ENCODE measurements around the gene MYL7. TPM values are rescaled to one million over a fixed set of nuclear protein-coding genes. Genes with fewer than 3 reads are reported as not detected.

The MYL7 gene
- polyA plus RNA-seq, 1 of the 3 experiments (the other 2 are of a cell fraction) = not detected

GRCh38 chr7:44132039-44132438 lies 9.1 kb downstream of the MYL7 start:
- H3K4me3 ChIP-seq (ENCODE audit: low read depth in 2 of 2, low read length in 1 of 2) = no peak overlapping the region
- H3K4me2 ChIP-seq = no peak overlapping the region
- no peaks in the 10 kb centered on the region for H3K27me3 ChIP-seq (ENCODE audit: insufficient read depth)
- POLR2A ChIA-PET = interaction anchor here (1.8 kb wide), 1 partner anchor 9 kb away, joined by 9 read pairs; the partner anchor contains the start of gene POLD2
- H3F3A ChIP-seq (replicated peaks; ENCODE audit: insufficient read depth) = no peaks in the 10 kb centered on the region
- H3K36me3 ChIP-seq (replicated peaks in 1 of 2; ENCODE audit: control insufficient read depth in 1 of 2, insufficient read depth in 2 of 2, low read length in 1 of 2) = no peaks in the 10 kb centered on the region
- CTCF ChIA-PET = interaction anchor here (0.6 to 2.3 kb wide), 12 partner anchors 10 to 330 kb away, joined by 3 to 11 read pairs (median 6); partner anchors contain the start of genes MYL7 and YKT6
- no peaks in the 10 kb centered on the region; a peak in 1 of 4 replicates for H3K4me1 ChIP-seq (ENCODE audit: control insufficient read depth in 1 of 2, insufficient read depth in 2 of 2, low read depth in 1 of 2, low read length in 1 of 2)
- WGBS (ENCODE audit: low lambda C conversion rate) = 73% methylated on average over 2 of the region's 2 CpGs
- H2AFZ ChIP-seq (ENCODE audit: low read depth) = no peak overlapping the region
- no peak for DNase-seq
- H3K9me2 ChIP-seq = no peaks in the 10 kb centered on the region
- H3K9ac ChIP-seq = no peak overlapping the region
- H3K9me3 ChIP-seq = no peaks in the 10 kb centered on the region
- H3K27ac ChIP-seq (ENCODE audit: low read depth in 2 of 2, low read length in 1 of 2) = no peak overlapping the region
- H4K20me1 ChIP-seq (ENCODE audit: insufficient read depth) = no peaks in the 10 kb centered on the region
- H3K79me2 ChIP-seq (ENCODE audit: insufficient read depth) = no peaks in the 10 kb centered on the region
- TF ChIP-seq JUND (IDR thresholded peaks at IDR 0.05) = no peak
- no peak for TF ChIP-seq RAD21 (IDR thresholded peaks at IDR 0.05; ENCODE audit: low read length)
- 0 out of 2 replicates have a peak, but pooled peaks have one; percentile 49 for TF ChIP-seq TEAD4 (IDR thresholded peaks at IDR 0.05; ENCODE audit: borderline replicate concordance, insufficient read depth)
- TF ChIP-seq MAX (IDR thresholded peaks at IDR 0.05; ENCODE audit: low read depth) = 0 out of 2 replicates have a peak, but pooled peaks have one; percentile 25
- no peak for TF ChIP-seq EP300 (IDR thresholded peaks at IDR 0.05; ENCODE audit: borderline replicate concordance in 1 of 2, low read depth in 1 of 2, low read length in 1 of 2)
- TF ChIP-seq TCF12 (IDR thresholded peaks at IDR 0.05) = peak; percentile 77
- peak; percentile 47; the same call in 1 of the 2 replicates for TF ChIP-seq NFIC (IDR thresholded peaks at IDR 0.05; ENCODE audit: borderline replicate concordance)
- TF ChIP-seq, protein P1, sequence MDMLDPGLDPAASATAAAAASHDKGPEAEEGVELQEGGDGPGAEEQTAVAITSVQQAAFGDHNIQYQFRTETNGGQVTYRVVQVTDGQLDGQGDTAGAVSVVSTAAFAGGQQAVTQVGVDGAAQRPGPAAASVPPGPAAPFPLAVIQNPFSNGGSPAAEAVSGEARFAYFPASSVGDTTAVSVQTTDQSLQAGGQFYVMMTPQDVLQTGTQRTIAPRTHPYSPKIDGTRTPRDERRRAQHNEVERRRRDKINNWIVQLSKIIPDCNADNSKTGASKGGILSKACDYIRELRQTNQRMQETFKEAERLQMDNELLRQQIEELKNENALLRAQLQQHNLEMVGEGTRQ (IDR thresholded peaks at IDR 0.05; ENCODE audit: borderline replicate concordance, low read depth, low read length) = no peak
- peak; percentile 82 for TF ChIP-seq PBX3 (IDR thresholded peaks at IDR 0.05)

DNA sequence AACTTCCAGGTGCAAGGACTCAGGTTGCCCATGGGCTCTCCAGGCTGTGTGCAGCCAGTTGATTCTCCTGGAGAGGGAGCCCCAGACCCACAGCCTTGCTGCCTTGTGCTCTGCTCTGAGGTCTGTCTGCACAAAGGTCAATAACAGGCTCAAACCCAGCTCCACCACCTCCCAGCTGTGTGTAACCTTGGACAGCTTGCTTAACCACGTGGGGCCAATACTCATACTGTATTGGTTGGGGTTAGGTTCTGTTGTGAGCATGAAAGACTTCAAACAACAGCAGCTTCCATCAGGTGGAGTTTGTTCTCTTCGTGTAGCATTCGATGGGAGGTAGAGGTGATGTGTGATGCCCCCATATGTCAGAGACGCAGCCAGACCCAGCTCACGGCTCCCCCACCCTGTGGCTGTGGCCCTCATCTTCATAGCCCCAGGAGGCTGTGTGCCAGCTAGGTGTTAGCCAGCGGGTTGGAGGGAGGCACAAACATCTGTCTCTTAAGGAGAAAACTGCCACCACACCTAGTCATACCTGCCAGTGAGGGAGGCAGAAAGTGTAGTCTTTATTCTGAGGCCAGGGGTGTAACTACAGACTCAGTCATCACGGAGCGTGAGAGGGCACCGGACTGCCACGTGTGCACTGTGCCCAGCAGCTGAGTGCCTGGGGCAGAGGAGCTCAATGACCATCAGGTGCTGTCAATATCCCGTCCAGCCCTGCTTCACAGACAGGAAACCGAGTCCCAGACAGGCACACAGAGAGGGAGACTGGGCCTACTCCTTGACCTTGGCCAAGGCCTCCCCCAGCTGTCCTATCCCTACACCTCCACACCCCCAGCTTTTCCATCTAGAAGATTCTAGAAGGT lies 9.7 kb downstream of the MYL7 start:
- ChIA-PET POLR2A (interaction anchor here (1.8 kb wide), 1 partner anchor 9 kb away, joined by 9 read pairs; the partner anchor contains the start of gene POLD2), CTCF (interaction anchor here (0.6 to 2.3 kb wide), 13 partner anchors 9 to 331 kb away, joined by 3 to 11 read pairs (median 5); partner anchors contain the start of genes GCK, MYL7 and YKT6)
- Histone ChIP-seq H2AFZ (ENCODE audit: low read depth) (no peak overlapping the region), H3F3A (replicated peaks; ENCODE audit: insufficient read depth) (no peaks in the 10 kb centered on the region), H3K36me3 (replicated peaks in 1 of 2; ENCODE audit: control insufficient read depth in 1 of 2, insufficient read depth in 2 of 2, low read length in 1 of 2) (no peaks in the 10 kb centered on the region), H3K9ac (no peak overlapping the region), H3K79me2 (ENCODE audit: insufficient read depth) (no peaks in the 10 kb centered on the region), H3K9me2 (no peaks in the 10 kb centered on the region), H3K4me3 (ENCODE audit: low read depth in 2 of 2, low read length in 1 of 2) (no peak overlapping the region), H3K4me1 (ENCODE audit: control insufficient read depth in 1 of 2, insufficient read depth in 2 of 2, low read depth in 1 of 2, low read length in 1 of 2) (no peaks in the 10 kb centered on the region; a peak in 1 of 4 replicates), H3K9me3 (no peaks in the 10 kb centered on the region), H4K20me1 (ENCODE audit: insufficient read depth) (no peaks in the 10 kb centered on the region), H3K4me2 (no peak overlapping the region), H3K27ac (ENCODE audit: low read depth in 2 of 2, low read length in 1 of 2) (no peak overlapping the region), H3K27me3 (ENCODE audit: insufficient read depth) (no peaks in the 10 kb centered on the region)
- TF ChIP-seq RAD21 (IDR thresholded peaks at IDR 0.05; ENCODE audit: low read length) (peak; percentile 61), SMC3 (IDR thresholded peaks at IDR 0.05; ENCODE audit: low read depth, low read length) (peak; percentile 63), FOXM1 (IDR thresholded peaks at IDR 0.05; ENCODE audit: low read depth) (no peak), MXI1 (IDR thresholded peaks at IDR 0.05; ENCODE audit: low read depth, low read length) (no peak)
- TF ChIP-seq, protein P2, sequence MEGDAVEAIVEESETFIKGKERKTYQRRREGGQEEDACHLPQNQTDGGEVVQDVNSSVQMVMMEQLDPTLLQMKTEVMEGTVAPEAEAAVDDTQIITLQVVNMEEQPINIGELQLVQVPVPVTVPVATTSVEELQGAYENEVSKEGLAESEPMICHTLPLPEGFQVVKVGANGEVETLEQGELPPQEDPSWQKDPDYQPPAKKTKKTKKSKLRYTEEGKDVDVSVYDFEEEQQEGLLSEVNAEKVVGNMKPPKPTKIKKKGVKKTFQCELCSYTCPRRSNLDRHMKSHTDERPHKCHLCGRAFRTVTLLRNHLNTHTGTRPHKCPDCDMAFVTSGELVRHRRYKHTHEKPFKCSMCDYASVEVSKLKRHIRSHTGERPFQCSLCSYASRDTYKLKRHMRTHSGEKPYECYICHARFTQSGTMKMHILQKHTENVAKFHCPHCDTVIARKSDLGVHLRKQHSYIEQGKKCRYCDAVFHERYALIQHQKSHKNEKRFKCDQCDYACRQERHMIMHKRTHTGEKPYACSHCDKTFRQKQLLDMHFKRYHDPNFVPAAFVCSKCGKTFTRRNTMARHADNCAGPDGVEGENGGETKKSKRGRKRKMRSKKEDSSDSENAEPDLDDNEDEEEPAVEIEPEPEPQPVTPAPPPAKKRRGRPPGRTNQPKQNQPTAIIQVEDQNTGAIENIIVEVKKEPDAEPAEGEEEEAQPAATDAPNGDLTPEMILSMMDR (IDR thresholded peaks at IDR 0.05) = peak; percentile 50
- DNase-seq = peak; percentile 36
- WGBS (ENCODE audit: low lambda C conversion rate) = 83% methylated on average over 12 of the region's 12 CpGs
